Endodermal cell (in vitro differentiated cells): ENCODE measurements around the gene POC1B. TPM values are rescaled to one million over a fixed set of nuclear protein-coding genes. Genes with fewer than 3 reads are reported as not detected.

Experiments used
- DNase-seq: peaks from one replicate; pipeline ENCODE4 v3.0.0-alpha.2; 2017
- H3K27ac ChIP-seq: 2 replicates; pipeline ENCODE4 v1.5.1; 2013; ENCODE audit warnings: mild to moderate bottlenecking, low read depth, low read length, moderate library complexity
- H3K27me3 ChIP-seq: 2 replicates; pipeline ENCODE4 v1.6.1; 2013; ENCODE audit warnings: mild to moderate bottlenecking, low read length, moderate library complexity; ENCODE audit not compliant: insufficient read depth, control insufficient read depth, poor library complexity, severe bottlenecking
- H3K36me3 ChIP-seq: 2 replicates; pipeline ENCODE4 v1.7.0; 2013; ENCODE audit warnings: mild to moderate bottlenecking, low read length, moderate library complexity; ENCODE audit not compliant: control insufficient read depth, insufficient read depth
- H3K4me1 ChIP-seq: one replicate; pipeline ENCODE4 v1.7.0; 2013; ENCODE audit warnings: low read length; ENCODE audit not compliant: control insufficient read depth, insufficient read depth
- H3K4me3 ChIP-seq: 2 replicates; pipeline ENCODE4 v1.5.1; 2013; ENCODE audit warnings: mild to moderate bottlenecking, low read length, moderate library complexity
- H3K9ac ChIP-seq: 2 replicates; pipeline ENCODE4 v1.6.1; 2013; ENCODE audit warnings: mild to moderate bottlenecking, low read length, moderate library complexity; ENCODE audit not compliant: poor library complexity, severe bottlenecking; ENCODE audit errors: extremely low read depth
- H3K9me3 ChIP-seq: 2 replicates; pipeline ENCODE4 v1.6.1; 2013; ENCODE audit warnings: mild to moderate bottlenecking, low read length, moderate library complexity; ENCODE audit not compliant: control insufficient read depth
- H3K27ac Mint-ChIP-seq: 2 replicates; pipeline ENCODE4 v1.8.0; 2020; ENCODE audit warnings: mixed read lengths
- H3K27me3 Mint-ChIP-seq: 2 replicates; pipeline ENCODE4 v1.8.0; 2021; ENCODE audit warnings: mild to moderate bottlenecking, mixed read lengths; ENCODE audit not compliant: insufficient read depth
- H3K36me3 Mint-ChIP-seq: 2 replicates; pipeline ENCODE4 v1.8.0; 2020; ENCODE audit warnings: low read depth, mixed read lengths
- H3K4me1 Mint-ChIP-seq: 2 replicates; pipeline ENCODE4 v1.8.0; 2020; ENCODE audit warnings: mixed read lengths
- H3K4me3 Mint-ChIP-seq: 2 replicates; pipeline ENCODE4 v1.8.0; 2020; ENCODE audit warnings: mild to moderate bottlenecking, moderate library complexity, mixed read lengths
- H3K9me3 Mint-ChIP-seq: 2 replicates; pipeline ENCODE4 v1.8.0; 2020; ENCODE audit warnings: mild to moderate bottlenecking, mixed read lengths
- WGBS, 2 experiments: methylation state at CpG; one replicate each; pipeline versions ENCODE4 v1.1.5 to v1.1.7; 2013; ENCODE audit warnings: missing lambda C conversion rate in 2 of 2, mixed read lengths in 1 of 2; ENCODE audit not compliant: insufficient coverage in 1 of 2, insufficient read length in 1 of 2; 5-methylcytosine and 5-hydroxymethylcytosine counted together
- total RNA-seq, 2 donors: library from RNA; stranded (reverse); fragmentation: NEBNext Ultra II Directional in 1 of 2; extraction: Animal tissue kit (Norgen Biotek cat#: 25700) in 1 of 2; gene quantifications; 2 replicates in 1 of 2; 3 replicates in 1 of 2; pipeline ENCODE4 v1.2.1, GENCODE V29; 2021
- TF ChIP-seq, protein P1 (sequence below): fragments of 200-600 bp; sonication (generic); conservative IDR thresholded peaks from 2 replicates; pipeline ENCODE4 v1.5.0; 2021; ENCODE audit warnings: antibody characterized with exemption, mild to moderate bottlenecking

POC1B gene
- total RNA-seq, 2 donors from 2014 or later = 22.3 to 36.1 TPM

DNA sequence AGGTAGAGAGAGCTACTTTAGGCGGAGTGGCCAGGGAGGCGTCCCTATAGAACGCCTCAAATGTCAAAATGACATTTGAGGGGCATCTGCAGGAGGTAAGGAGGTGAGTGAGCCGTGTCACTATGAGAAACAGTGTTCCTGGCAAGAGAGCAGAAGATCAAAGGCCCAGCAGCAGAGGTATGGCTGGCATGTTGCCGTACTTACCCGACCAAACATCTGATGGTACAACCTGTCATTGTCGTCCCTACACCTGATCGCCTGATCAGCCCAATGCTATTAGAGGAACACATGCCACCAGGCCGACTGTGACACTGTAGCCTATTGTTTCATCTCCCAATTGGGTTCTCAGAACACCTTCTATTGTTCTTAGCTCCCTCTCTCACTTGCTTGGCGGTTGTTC is 33.9 kb upstream of the POC1B start:
- Histone ChIP-seq H3K4me1 (no peaks in the 10 kb centered on the region), H3K27ac (no peak overlapping the region), H3K36me3 (no peaks in the 10 kb centered on the region), H3K9ac (no peak overlapping the region), H3K4me3 (no peak overlapping the region), H3K9me3 (no peaks in the 10 kb centered on the region), H3K27me3 (no peaks in the 10 kb centered on the region)
- 91 to 96% methylated on average over 10 of the region's 10 CpGs for WGBS, 2 experiments
- no peaks in the 10 kb centered on the region for H3K4me1 Mint-ChIP-seq
- no peaks in the 10 kb centered on the region for H3K27me3 Mint-ChIP-seq
- no peaks in the 10 kb centered on the region for H3K36me3 Mint-ChIP-seq
- H3K4me3 Mint-ChIP-seq = no peak overlapping the region
- H3K27ac Mint-ChIP-seq = no peak overlapping the region
- no peaks in the 10 kb centered on the region for H3K9me3 Mint-ChIP-seq
- TF ChIP-seq, protein P1, sequence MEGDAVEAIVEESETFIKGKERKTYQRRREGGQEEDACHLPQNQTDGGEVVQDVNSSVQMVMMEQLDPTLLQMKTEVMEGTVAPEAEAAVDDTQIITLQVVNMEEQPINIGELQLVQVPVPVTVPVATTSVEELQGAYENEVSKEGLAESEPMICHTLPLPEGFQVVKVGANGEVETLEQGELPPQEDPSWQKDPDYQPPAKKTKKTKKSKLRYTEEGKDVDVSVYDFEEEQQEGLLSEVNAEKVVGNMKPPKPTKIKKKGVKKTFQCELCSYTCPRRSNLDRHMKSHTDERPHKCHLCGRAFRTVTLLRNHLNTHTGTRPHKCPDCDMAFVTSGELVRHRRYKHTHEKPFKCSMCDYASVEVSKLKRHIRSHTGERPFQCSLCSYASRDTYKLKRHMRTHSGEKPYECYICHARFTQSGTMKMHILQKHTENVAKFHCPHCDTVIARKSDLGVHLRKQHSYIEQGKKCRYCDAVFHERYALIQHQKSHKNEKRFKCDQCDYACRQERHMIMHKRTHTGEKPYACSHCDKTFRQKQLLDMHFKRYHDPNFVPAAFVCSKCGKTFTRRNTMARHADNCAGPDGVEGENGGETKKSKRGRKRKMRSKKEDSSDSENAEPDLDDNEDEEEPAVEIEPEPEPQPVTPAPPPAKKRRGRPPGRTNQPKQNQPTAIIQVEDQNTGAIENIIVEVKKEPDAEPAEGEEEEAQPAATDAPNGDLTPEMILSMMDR = no peak
- no peak for DNase-seq

DNA sequence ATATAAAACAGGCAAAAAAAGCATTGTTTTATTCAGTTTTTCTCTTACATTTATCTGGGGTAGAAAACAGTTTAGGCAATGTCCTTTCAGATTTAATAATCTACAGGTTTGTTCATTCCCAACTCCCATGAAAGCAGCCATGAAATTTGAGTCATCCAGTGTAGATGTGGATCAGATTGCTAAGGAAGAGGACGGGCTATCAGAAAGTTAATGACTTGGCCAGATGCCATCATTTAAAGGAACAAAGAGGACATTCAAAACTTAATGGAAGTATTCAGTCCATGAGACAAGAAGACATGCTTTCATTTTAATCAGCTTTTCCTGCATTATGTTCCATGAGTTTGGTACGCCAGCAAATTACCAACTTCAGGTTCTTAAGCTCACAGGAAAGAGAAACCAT is 31.1 kb upstream of the POC1B start:
- no peak overlapping the region for H3K4me3 Mint-ChIP-seq
- H3K9me3 Mint-ChIP-seq = no peaks in the 10 kb centered on the region
- Histone ChIP-seq H3K9me3 (no peaks in the 10 kb centered on the region), H3K4me3 (no peak overlapping the region), H3K27ac (no peak overlapping the region), H3K9ac (no peak overlapping the region), H3K27me3 (no peaks in the 10 kb centered on the region), H3K4me1 (no peaks in the 10 kb centered on the region), H3K36me3 (no peaks in the 10 kb centered on the region)
- TF ChIP-seq, protein P1 = no peak
- no peaks in the 10 kb centered on the region for H3K4me1 Mint-ChIP-seq
- DNase-seq = no peak
- no peaks in the 10 kb centered on the region for H3K27me3 Mint-ChIP-seq
- H3K27ac Mint-ChIP-seq = no peak overlapping the region
- 91 to 95% methylated on average over 2 of the region's 2 CpGs for WGBS, 2 experiments
- no peaks in the 10 kb centered on the region for H3K36me3 Mint-ChIP-seq

DNA sequence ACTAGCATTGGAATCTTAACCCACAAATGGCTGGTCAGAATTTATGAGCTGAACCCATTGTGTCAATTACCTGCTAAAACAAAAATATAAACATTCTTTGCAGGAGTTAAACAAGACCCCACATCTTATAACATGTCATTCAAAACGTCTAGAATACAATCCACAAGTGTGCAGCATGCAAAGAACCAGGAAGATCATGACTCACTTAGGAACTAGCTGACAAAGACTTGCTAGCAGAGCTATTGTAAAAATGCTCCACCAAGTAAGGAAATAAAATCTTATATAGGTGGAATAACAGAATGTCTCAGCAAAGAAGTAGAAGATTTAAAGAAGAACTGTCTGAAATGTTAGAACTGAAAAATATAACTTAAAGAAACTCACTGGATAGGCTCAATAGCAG is 26.5 kb upstream of the POC1B start:
- no peaks in the 10 kb centered on the region for H3K9me3 Mint-ChIP-seq
- no peak overlapping the region for H3K9ac ChIP-seq
- H3K27me3 ChIP-seq = no peaks in the 10 kb centered on the region
- no peak for DNase-seq
- no peak overlapping the region for H3K27ac ChIP-seq
- H3K36me3 Mint-ChIP-seq = no peaks in the 10 kb centered on the region
- no peak overlapping the region for H3K27ac Mint-ChIP-seq
- H3K4me1 Mint-ChIP-seq = no peaks in the 10 kb centered on the region
- H3K27me3 Mint-ChIP-seq = no peaks in the 10 kb centered on the region
- no peaks in the 10 kb centered on the region for H3K36me3 ChIP-seq
- TF ChIP-seq, protein P1 = no peak
- H3K4me1 ChIP-seq = no peaks in the 10 kb centered on the region
- no peak overlapping the region for H3K4me3 Mint-ChIP-seq
- no peak overlapping the region for H3K4me3 ChIP-seq
- 81% methylated on average over 1 of the region's 1 CpG; no CpG with 5 or more reads in 1 of the 2 experiments for WGBS, 2 experiments
- no peaks in the 10 kb centered on the region for H3K9me3 ChIP-seq
